Epithelial cell of esophagus (primary cell): ENCODE results near the gene SLC39A6.

ENCODE experiments used
- DNase-seq: peaks from one replicate; pipeline ENCODE4 v3.0.0; 2010; ENCODE audit warnings: low read depth
- H3K4me3 ChIP-seq: 2 replicates; pipeline ENCODE4 v1.5.1; 2011; ENCODE audit warnings: mild to moderate bottlenecking, low read length, control low read depth
- TF ChIP-seq, protein P1 (sequence below): IDR thresholded peaks from 2 replicates; pipeline ENCODE4 v1.5.1; 2011; ENCODE audit warnings: low read depth, mild to moderate bottlenecking, low read length, control low read depth, inconsistent platforms; ENCODE audit not compliant: insufficient read depth; ENCODE audit errors: missing control alignments

The SLC39A6 gene

DNA sequence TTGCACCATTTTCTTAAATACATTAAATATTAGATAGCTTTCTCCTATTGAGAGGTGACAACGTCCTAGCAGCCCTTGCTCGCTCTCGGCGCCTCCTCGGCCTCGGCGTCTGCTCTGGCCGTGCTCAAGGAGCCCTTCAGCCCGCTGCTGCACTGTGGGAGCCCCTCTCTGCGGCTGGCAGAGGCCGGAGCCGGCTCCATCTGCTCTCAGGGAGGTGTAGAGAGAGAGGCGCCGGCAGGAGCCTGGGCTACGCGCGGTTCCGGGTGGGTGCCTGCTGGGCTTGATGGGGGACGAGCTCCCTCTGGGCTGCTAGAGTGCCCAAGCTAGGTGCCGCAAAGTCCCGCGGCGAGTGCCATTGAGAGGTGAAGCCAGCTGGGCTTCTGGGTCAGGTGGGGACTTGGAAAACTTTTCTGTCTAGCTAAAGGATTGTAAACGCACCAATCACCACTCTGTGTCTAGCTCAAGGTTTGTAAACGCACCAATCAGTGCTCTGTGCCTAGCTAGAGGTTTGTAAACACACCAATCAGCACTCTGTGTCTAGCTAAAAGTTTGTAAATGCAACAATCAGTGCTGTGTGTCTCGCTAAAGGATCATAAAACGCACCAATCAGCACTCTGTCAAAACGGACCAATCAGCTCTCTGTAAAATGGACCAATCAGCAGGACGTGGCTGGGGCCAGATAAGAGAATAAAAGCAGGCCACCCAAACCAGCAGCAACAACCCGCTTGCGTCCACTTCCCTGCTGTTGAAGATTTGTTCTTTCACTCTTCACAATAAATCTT is 64.9 kb downstream of the SLC39A6 start:
- TF ChIP-seq, protein P1, sequence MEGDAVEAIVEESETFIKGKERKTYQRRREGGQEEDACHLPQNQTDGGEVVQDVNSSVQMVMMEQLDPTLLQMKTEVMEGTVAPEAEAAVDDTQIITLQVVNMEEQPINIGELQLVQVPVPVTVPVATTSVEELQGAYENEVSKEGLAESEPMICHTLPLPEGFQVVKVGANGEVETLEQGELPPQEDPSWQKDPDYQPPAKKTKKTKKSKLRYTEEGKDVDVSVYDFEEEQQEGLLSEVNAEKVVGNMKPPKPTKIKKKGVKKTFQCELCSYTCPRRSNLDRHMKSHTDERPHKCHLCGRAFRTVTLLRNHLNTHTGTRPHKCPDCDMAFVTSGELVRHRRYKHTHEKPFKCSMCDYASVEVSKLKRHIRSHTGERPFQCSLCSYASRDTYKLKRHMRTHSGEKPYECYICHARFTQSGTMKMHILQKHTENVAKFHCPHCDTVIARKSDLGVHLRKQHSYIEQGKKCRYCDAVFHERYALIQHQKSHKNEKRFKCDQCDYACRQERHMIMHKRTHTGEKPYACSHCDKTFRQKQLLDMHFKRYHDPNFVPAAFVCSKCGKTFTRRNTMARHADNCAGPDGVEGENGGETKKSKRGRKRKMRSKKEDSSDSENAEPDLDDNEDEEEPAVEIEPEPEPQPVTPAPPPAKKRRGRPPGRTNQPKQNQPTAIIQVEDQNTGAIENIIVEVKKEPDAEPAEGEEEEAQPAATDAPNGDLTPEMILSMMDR = no peak
- H3K4me3 ChIP-seq = no peak overlapping the region
- no peak for DNase-seq

DNA sequence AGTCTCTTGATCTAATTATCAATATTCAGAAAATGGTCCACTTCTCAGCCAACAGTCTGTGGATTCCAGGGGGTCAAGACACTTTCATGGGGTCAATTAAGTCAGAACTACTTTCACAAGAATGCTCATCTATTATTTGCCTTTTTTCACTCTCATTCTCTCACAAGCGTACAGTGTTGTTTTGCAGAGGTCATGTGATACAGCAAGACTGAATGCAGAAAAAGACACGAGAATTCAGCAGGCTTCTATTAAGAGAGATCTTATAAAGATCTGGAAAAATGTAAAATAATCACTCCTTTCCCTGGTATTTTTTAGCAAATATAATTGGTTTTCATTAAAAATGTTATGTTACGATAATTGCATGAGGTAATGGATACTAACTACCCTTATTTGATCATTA is 70.5 kb downstream of the SLC39A6 start:
- TF ChIP-seq, protein P1 = no peak
- no peak for DNase-seq
- H3K4me3 ChIP-seq = no peak overlapping the region
